RWPE1 (cell line): ENCODE data around the gene PINK1.

Experiments
- CTCF ChIA-PET: fragments of 350-600 bp; sonication (Branson Sonifier 250); formaldehyde crosslinking; extraction: SDS; loops from one replicate; lab custom pipeline; 2021; lab: Yijun Ruan, JAX
- POLR2A ChIA-PET: fragments of 400-600 bp; formaldehyde crosslinking; extraction: SDS; loops from one replicate; lab custom pipeline; 2020; ENCODE audit warnings: antibody characterized with exemption; ENCODE audit not compliant: low non-redundant PET; lab: Yijun Ruan, JAX
- DNase-seq: peaks from one replicate; pipeline ENCODE4 v3.0.0; 2012; ENCODE audit warnings: low spot score
- H3K27ac ChIP-seq: fragments of 450-650 bp; 2 replicates; pipeline ENCODE4 v1.5.1; 2017
- TF ChIP-seq, protein P1 (sequence below): fragments of 450-650 bp; conservative IDR thresholded peaks from 2 replicates; pipeline ENCODE4 v1.5.1; 2017; ENCODE audit warnings: low read depth, mild to moderate bottlenecking

The PINK1 gene

DNA sequence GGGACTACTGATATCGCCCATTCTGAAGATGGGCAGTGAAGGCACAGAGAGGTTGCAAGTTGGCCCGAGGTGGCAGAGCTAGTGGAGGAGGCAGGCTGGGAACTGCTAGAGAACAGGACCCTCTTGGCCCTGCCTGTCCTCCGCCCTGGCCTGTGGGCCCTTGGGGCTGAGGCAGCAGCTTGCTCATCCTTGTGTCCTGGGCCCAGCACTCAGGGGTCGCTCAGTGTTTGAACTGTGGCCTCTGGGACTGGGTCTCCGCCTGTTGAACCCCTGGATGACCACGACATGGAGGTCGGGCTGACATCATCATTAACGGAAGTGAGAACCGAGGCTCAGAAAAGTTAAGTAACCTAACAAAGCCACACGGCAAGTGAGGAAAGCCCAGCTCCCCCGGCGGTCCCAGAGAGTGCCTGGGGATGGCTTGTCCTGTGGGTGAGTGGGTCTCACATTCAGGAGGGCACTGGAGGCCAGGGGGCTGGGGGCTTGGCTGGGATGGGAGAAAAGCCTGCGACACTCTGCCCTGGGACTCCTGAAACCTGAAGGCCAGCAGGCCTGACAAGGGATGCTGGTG, 50.9 kb downstream of the PINK1 start:
- CTCF ChIA-PET: no interaction called here
- TF ChIP-seq, protein P1, sequence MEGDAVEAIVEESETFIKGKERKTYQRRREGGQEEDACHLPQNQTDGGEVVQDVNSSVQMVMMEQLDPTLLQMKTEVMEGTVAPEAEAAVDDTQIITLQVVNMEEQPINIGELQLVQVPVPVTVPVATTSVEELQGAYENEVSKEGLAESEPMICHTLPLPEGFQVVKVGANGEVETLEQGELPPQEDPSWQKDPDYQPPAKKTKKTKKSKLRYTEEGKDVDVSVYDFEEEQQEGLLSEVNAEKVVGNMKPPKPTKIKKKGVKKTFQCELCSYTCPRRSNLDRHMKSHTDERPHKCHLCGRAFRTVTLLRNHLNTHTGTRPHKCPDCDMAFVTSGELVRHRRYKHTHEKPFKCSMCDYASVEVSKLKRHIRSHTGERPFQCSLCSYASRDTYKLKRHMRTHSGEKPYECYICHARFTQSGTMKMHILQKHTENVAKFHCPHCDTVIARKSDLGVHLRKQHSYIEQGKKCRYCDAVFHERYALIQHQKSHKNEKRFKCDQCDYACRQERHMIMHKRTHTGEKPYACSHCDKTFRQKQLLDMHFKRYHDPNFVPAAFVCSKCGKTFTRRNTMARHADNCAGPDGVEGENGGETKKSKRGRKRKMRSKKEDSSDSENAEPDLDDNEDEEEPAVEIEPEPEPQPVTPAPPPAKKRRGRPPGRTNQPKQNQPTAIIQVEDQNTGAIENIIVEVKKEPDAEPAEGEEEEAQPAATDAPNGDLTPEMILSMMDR: no peak
- DNase-seq: no peak
- H3K27ac ChIP-seq: no peak overlapping the region
- POLR2A ChIA-PET: no interaction called here

DNA sequence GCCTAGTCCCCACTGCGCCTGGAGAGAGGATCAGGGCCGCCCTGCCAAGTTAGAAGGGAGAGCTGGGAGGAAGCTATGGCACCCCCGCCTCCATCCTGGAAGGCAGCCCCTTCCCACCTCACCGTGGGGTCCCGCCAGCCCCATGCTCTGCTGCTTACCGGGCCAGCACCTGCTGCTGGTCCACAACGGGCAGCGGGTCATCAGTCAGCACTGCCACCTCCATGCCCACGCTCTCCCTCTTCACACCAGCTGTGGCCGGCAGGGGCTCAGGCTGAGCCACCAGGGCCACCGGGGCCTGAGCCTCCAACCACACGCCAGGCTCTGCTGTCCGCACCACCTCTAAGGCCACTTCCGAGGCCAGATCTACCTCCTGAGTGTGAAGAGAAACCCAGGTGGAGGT, 51.4 kb downstream of the PINK1 start:
- CTCF ChIA-PET: no interaction called here
- H3K27ac ChIP-seq: no peak overlapping the region
- POLR2A ChIA-PET: no interaction called here
- no peak for DNase-seq
- TF ChIP-seq, protein P1: no peak

DNA sequence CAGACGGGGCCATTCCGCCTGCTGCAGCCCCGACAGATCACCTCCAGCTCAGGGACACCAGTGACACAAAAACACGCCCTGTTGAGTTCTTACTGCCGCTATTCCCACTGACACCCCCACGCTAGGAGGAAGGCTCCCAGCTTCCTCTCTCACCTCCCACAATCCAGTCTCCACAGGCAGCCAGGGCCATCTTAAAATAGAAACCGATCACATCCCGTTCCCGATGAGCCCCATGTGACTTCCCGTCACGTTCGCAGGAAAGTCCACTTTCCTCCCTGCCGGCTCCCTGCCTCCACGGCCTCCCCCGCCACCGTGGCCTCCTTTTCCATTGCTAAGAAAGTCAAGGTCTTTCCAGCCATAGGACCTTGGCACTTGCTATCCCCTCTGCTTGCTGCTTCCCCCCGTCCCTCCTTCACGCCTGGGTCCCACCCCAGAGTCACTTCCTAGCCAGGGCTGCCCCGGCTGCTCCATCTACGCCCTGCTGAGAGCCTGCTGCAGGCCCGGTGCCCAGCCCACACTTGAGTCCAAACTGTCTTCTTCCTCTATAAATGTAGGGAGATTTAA, 51.9 kb downstream of the PINK1 start:
- CTCF ChIA-PET: no interaction called here

DNA sequence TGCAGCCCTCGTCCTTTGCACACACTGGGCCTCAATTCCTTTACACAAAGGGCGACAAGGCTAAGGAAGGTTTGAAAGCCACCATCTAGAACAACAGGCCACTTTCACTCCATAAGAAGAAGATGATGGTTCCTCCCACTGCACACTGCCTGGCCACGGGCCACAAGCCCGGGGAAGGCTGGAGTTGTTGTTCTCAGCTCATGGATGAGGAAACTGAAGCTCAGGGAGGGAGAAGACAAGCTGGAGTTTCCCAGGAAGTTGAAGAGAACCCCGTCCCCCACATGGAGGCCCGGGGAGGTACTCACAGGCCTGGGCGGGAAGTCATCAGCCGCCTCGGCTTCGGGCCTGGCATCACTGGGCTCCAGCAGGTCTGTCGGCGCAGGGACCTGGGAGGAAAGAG, 52.5 kb downstream of the PINK1 start:
- no peak overlapping the region for H3K27ac ChIP-seq
- ChIA-PET CTCF (no interaction called here), POLR2A (no interaction called here)
- TF ChIP-seq, protein P1: no peak
- no peak for DNase-seq

More for the DNA sequence above, 51.9 kb downstream of the PINK1 start:
- H3K27ac ChIP-seq: no peak overlapping the region
- DNase-seq: no peak
- TF ChIP-seq, protein P1: no peak
- POLR2A ChIA-PET: no interaction called here

DNA sequence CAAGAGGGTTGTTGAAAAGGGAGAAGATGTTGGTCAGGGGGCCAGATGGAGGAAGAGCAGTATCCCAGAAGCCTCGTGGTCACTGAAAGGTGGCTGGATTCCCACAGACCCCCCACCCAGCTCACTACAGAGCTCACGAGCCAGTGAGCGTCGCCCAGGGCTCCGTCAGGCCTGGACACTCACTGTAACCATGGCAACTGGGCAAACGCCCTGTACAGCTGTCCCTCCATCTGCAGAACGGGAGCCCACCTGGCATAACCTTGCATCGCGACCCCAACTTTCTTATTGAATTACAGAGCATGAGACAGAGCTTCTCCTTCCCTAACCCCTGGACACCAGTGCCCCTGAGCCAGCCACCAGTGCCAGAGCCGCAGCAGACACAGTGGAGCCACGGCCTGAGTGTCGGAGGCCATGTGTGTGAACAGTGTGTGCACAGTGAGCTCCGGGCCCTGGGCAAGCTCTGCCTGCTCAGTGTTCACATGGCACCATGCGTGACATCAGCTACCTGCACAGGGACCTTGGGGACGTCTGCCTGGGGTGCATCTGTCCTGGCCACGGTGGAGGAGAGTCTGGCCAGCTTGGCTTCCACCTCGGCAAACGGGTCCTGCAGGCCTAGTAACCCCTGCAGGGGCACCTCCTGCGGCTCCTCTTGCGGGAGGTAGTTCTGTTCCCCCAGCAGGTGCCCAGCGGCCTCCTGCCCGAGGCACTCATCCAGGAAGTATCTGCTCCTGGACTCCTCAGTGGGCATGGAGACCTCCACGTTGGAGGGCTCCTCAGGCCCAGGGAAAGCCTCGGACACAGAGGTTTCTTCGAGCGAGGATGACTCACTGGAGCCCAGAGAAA, 53.8 kb downstream of the PINK1 start:
- CTCF ChIA-PET: interaction anchor here (0.6 kb wide), 1 partner anchor 211 kb away, joined by 3 read pairs; no protein-coding TSS in a partner anchor
- no peak for DNase-seq
- no peak overlapping the region for H3K27ac ChIP-seq
- POLR2A ChIA-PET: no interaction called here
- TF ChIP-seq, protein P1: no peak

DNA sequence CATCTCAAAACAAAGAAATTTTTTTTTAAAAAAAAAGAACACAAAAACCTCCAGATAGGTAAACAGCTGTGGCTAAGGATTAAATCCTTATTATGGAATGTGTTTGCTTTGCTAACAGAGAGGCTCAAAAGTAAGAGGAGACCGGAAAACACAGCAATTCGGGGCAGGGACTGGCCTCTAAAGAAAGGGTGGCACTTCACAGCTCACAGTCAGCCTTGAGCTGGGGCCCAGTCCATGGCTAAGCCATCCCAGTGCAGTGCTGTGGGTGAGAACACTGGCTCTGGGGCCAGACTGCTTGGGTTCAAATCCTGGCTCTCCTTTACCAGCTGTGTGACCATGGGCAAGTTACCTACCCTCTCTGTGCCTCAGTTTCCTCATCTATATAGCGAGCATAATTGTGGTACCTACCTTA, 56.4 kb downstream of the PINK1 start:
- DNase-seq: no peak
- TF ChIP-seq, protein P1: no peak
- ChIA-PET CTCF (interaction anchor here (0.5 kb wide), 1 partner anchor 20 kb away, joined by 3 read pairs; no protein-coding TSS in a partner anchor), POLR2A (no interaction called here)
- no peak overlapping the region for H3K27ac ChIP-seq
